Pancreas (tissue), 10 donors: Measurements from ENCODE around the gene YAP1. TPM values are rescaled to one million over a fixed set of nuclear protein-coding genes. Genes with fewer than 3 reads are reported as not detected.

Experiments
- ATAC-seq, 4 donors: fragments of 200-7000 bp; cut with Tn5 transposase; one replicate each; pipeline versions ENCODE4 v1.8.0 to v1.9.1; 2020; ENCODE audit warnings: mild to moderate bottlenecking in 4 of 4, moderate library complexity in 4 of 4
- DNase-seq, 6 donors: peaks; one replicate each; pipeline ENCODE4 v3.0.0-alpha.2; 2020
- FAIRE-seq: peaks from 2 replicates; lab custom pipeline; 2012; peaks lifted over from hg19 to GRCh38; lab: Jason Lieb, UNC
- H3K27ac ChIP-seq, 4 donors: fragments of 200-600 bp; sonication (generic); 1 replicate in 3 of 4; 2 replicates in 1 of 4; pipeline versions ENCODE4 v1.5.0 to v1.8.0; 2020
- H3K27me3 ChIP-seq, 4 donors: fragments of 200-600 bp; one replicate each; pipeline ENCODE4 v1.8.0; 2021
- H3K36me3 ChIP-seq, 3 donors: fragments of 200-600 bp; sonication (generic) in 1 of 3; one replicate each; pipeline versions ENCODE4 v1.5.0 to v1.8.0; 2020 to 2021
- H3K4me1 ChIP-seq, 3 donors: fragments of 200-600 bp; one replicate each; pipeline ENCODE4 v1.8.0; 2021
- H3K4me3 ChIP-seq, 4 donors: fragments of 200-600 bp; sonication (generic) in 2 of 4; one replicate each; pipeline versions ENCODE4 v1.5.0 to v1.8.0; 2020 to 2021
- H3K9me3 ChIP-seq, 4 donors: fragments of 200-600 bp; one replicate each; pipeline ENCODE4 v1.8.0; 2021
- WGBS, 2 donors: extraction: QIAGEN DNeasy Blood & Tissue Kit; methylation state at CpG; one replicate each; pipeline ENCODE4 v1.1.7; 2013; 5-methylcytosine and 5-hydroxymethylcytosine counted together
- intact Hi-C, 3 donors: fragments of 100-400 bp; cut with DNase I; formaldehyde crosslinking; loops; one replicate each; pipeline versions ENCODE4 v1.11.1 to v1.14.2; 2022
- polyA plus RNA-seq, 2 donors: library from polyadenylated mRNA; stranded (reverse); fragments of 200-250 nt; gene quantifications; one replicate each; pipeline ENCODE4 v1.2.3, GENCODE V29; 2013
- total RNA-seq, 6 donors: library from RNA; stranded (reverse); fragmentation: NEBNext Ultra II Directional in 4 of 6; extraction: Animal tissue kit (Norgen Biotek cat#: 25700) in 4 of 6; gene quantifications; one replicate each; pipeline versions ENCODE4 v1.2.1 to v1.2.4, GENCODE V29; 2021 to 2023
- TF ChIP-seq, protein P1 (sequence below), 4 donors: fragments of 200-600 bp; sonication (generic) in 3 of 4; IDR thresholded peaks; one replicate each; pipeline versions ENCODE4 v1.5.0 to v1.8.0; 2021; ENCODE audit warnings: antibody characterized with exemption in 4 of 4
- donor health status: healthy with polysubstance abuse.
- donor health status: DM: no; HTN: no; CAD: no; lungs with moderate emphysema.
- donor health status: DM: no; HTN: no; CAD: no.
- donor health status: control.
- donor health status: control.
- donor health status: Bipolar disorder and iron deficiency.
- donor health status: DM: yes; HTN: yes; CAD: no.
- donor health status: DM: no; HTN: no; CAD: no.
- donor health status: DM: no; HTN: no; CAD: no.
- donor health status: DM: yes; HTN: yes; CAD: no.

YAP1 gene
- total and polyA plus RNA-seq, 8 donors, result 8.7 to 46.5 (median 17.2) TPM

DNA sequence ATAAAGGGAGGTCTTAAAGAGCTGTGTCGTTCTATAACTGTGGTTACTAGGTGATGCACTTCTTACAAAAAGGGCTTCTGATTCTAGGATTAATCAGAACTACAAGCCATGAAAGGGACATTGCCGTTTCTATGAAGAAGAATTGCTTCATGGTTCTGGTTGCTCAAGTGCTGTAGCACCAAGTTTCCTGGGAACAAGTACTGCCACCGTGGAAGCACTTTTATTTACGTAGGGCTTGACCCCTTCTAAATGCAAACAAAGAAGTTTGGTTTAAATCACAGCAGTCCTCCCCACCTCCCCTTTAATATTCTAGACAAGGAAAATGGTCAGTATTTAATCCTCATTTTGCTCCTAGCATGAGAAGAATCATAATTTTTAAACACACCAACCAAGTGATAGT, 9.8 kb downstream of the YAP1 start:
- no peaks in the 10 kb centered on the region for H3K9me3 ChIP-seq
- TF ChIP-seq, protein P1, sequence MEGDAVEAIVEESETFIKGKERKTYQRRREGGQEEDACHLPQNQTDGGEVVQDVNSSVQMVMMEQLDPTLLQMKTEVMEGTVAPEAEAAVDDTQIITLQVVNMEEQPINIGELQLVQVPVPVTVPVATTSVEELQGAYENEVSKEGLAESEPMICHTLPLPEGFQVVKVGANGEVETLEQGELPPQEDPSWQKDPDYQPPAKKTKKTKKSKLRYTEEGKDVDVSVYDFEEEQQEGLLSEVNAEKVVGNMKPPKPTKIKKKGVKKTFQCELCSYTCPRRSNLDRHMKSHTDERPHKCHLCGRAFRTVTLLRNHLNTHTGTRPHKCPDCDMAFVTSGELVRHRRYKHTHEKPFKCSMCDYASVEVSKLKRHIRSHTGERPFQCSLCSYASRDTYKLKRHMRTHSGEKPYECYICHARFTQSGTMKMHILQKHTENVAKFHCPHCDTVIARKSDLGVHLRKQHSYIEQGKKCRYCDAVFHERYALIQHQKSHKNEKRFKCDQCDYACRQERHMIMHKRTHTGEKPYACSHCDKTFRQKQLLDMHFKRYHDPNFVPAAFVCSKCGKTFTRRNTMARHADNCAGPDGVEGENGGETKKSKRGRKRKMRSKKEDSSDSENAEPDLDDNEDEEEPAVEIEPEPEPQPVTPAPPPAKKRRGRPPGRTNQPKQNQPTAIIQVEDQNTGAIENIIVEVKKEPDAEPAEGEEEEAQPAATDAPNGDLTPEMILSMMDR (IDR thresholded peaks at IDR 0.05), result no peak
- peaks cover 0 to 5% (median 0%) of the 10 kb centered on the region in 3 donors for H3K36me3 ChIP-seq
- no peak for DNase-seq
- WGBS, 2 donors, result 45 to 48% methylated on average over 4 of the region's 4 CpGs
- H3K4me3 ChIP-seq, result no peak overlapping the region
- H3K27ac ChIP-seq, result no peak overlapping the region
- H3K27me3 ChIP-seq, result no peaks in the 10 kb centered on the region
- FAIRE-seq, result no peak
- intact Hi-C loops, result no loop called here
- ATAC-seq, result no peak
- peaks cover 16 to 29% (median 21%) of the 10 kb centered on the region in 3 donors for H3K4me1 ChIP-seq

DNA sequence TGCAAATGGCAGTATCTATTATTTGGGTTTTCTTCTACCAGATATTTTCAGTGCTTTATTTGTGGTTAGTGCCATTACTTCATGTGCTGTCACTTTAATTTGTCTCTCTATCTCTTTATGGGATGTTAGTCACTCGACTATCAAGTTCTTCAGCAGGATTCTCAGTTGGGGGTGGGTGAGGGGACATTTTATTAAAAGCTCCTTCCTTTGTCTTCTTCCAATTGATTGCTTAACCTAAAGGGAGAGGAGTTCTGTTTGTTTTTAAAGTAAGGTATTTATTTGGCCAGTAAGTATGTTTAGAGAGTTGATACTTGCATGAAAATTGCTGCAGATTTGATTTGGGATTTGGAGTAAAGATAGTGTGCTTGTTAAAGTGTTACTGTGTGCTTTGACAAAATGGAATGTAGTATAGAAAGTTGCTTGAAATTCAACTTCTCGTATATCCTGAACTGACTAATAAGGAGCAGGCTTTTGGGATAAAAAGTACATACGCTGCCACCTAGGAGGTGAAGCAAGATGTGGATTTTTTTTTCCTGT, 10.3 kb downstream of the YAP1 start:
- WGBS, 2 donors, result 73 to 78% methylated on average over 3 of the region's 3 CpGs
- ATAC-seq (no peak), DNase-seq (no peak), FAIRE-seq (no peak)
- intact Hi-C loops, result no loop called here
- peaks cover 11 to 26% (median 16%) of the 10 kb centered on the region in 3 donors for H3K4me1 ChIP-seq
- H3K27ac ChIP-seq, result no peak overlapping the region
- TF ChIP-seq, protein P1 (IDR thresholded peaks at IDR 0.05), result no peak
- no peak overlapping the region for H3K4me3 ChIP-seq
- peaks cover 0 to 5% (median 0%) of the 10 kb centered on the region in 3 donors for H3K36me3 ChIP-seq
- H3K27me3 ChIP-seq, result no peaks in the 10 kb centered on the region
- H3K9me3 ChIP-seq, result no peaks in the 10 kb centered on the region

- no peak for DNase-seq
- Histone ChIP-seq H3K27me3 (no peaks in the 10 kb centered on the region), H3K36me3 (peaks cover 0 to 5% (median 0%) of the 10 kb centered on the region in 3 donors), H3K27ac (no peak overlapping the region), H3K4me1 (peaks cover 3 to 20% (median 8%) of the 10 kb centered on the region in 3 donors), H3K4me3 (no peak overlapping the region), H3K9me3 (no peaks in the 10 kb centered on the region)
- 79 to 86% methylated on average over 2 of the region's 2 CpGs for WGBS, 2 donors
- no peak for FAIRE-seq
- TF ChIP-seq, protein P1 (IDR thresholded peaks at IDR 0.05), result no peak
- intact Hi-C loops, result no loop called here
- no peak for ATAC-seq
These were observed 11.1 kb downstream of the YAP1 start for GRCh38 chr11:102121329-102121728.

- DNase-seq, result no peak
- H3K36me3 ChIP-seq, result no peaks in the 10 kb centered on the region
- no peaks in the 10 kb centered on the region for H3K9me3 ChIP-seq
- intact Hi-C loops, result no loop called here
- H3K4me3 ChIP-seq, result no peak overlapping the region
- 96 to 98% methylated on average over 3 of the region's 3 CpGs for WGBS, 2 donors
- no peak overlapping the region for H3K27ac ChIP-seq
- no peak for ATAC-seq
- no peak for FAIRE-seq
- no peaks in the 10 kb centered on the region for H3K4me1 ChIP-seq
- TF ChIP-seq, protein P1 (IDR thresholded peaks at IDR 0.05), result no peak
- no peaks in the 10 kb centered on the region for H3K27me3 ChIP-seq
These were observed 24.4 kb downstream of the YAP1 start for GRCh38 chr11:102134597-102134996.

- WGBS, 2 donors, result 89 to 98% methylated on average over 2 of the region's 2 CpGs
- DNase-seq (no peak), ATAC-seq (no peak)
These were observed 25.0 kb downstream of the YAP1 start for GRCh38 chr11:102135256-102135655.

More at GRCh38 chr11:102135256-102135655, 25.0 kb downstream of the YAP1 start:
- no peak for FAIRE-seq
- no peaks in the 10 kb centered on the region for H3K4me1 ChIP-seq
- no peaks in the 10 kb centered on the region for H3K9me3 ChIP-seq
- H3K36me3 ChIP-seq, result no peaks in the 10 kb centered on the region
- no peak overlapping the region for H3K27ac ChIP-seq
- intact Hi-C loops, result no loop called here
- TF ChIP-seq, protein P1 (IDR thresholded peaks at IDR 0.05), result no peak
- H3K4me3 ChIP-seq, result no peak overlapping the region
- no peaks in the 10 kb centered on the region for H3K27me3 ChIP-seq
